Ovary (tissue), 10 donors: ENCODE measurements around the gene UBR1. TPM values are rescaled to one million over a fixed set of nuclear protein-coding genes. Genes with fewer than 3 reads are reported as not detected.

Source experiments
- DNase-seq, 5 donors: peaks; one replicate each; pipeline ENCODE4 v3.0.0-alpha.2; 2019 to 2020
- H3K27ac ChIP-seq, 2 donors: fragments of 200-600 bp; one replicate each; pipeline versions ENCODE4 v1.5.1 to v1.8.0; 2019 to 2022
- H3K27me3 ChIP-seq: fragments of 200-600 bp; one replicate; pipeline ENCODE4 v1.8.0; 2022
- H3K36me3 ChIP-seq: fragments of 200-600 bp; sonication (generic); one replicate; pipeline ENCODE4 v1.5.1; 2019
- H3K4me1 ChIP-seq: one replicate; pipeline ENCODE4 v1.8.1; 2013; ENCODE audit warnings: mild to moderate bottlenecking, moderate library complexity; ENCODE audit not compliant: insufficient read depth
- H3K4me3 ChIP-seq: fragments of 200-600 bp; sonication (generic); one replicate; pipeline ENCODE4 v1.5.1; 2017
- H3K9me3 ChIP-seq, 2 donors: fragments of 200-600 bp in 1 of 2; sonication (generic) in 1 of 2; one replicate each; pipeline versions ENCODE4 v1.5.1 to v1.8.1; 2013 to 2019; ENCODE audit warnings: mild to moderate bottlenecking in 1 of 2, moderate library complexity in 1 of 2
- EP300 ChIP-seq: sonication (generic); formaldehyde crosslinking; IDR thresholded peaks from one replicate; pipeline ENCODE4 v1.6.1; 2017; ENCODE audit warnings: antibody characterized with exemption
- POLR2A ChIP-seq: fragments of 450-650 bp; IDR thresholded peaks from one replicate; pipeline ENCODE4 v1.6.1; 2017; ENCODE audit warnings: antibody characterized with exemption, mild to moderate bottlenecking, moderate library complexity
- WGBS, 3 donors: extraction: QIAGEN DNeasy Blood & Tissue Kit in 1 of 3; methylation state at CpG; one replicate each; pipeline versions ENCODE4 v1.1.5 to v1.1.7; 2013 to 2017; 5-methylcytosine and 5-hydroxymethylcytosine counted together
- intact Hi-C, 4 donors: fragments of 100-400 bp; cut with DNase I; formaldehyde crosslinking; loops; one replicate each; pipeline versions ENCODE4 v1.11.0 to v1.15.1; 2022 to 2023
- long read RNA-seq, 3 donors: library from polyadenylated mRNA in 2 of 3; unstranded in 2 of 3; transcript quantifications; one replicate each; pipeline ENCODE4 v2.0.0 and lab custom pipeline, GENCODE V29; 2021 to 2026
- polyA plus RNA-seq, 2 donors: library from polyadenylated mRNA; stranded (reverse); fragments of 200-250 nt in 1 of 2; fragments of 350-450 nt in 1 of 2; fragmentation: Illumina TruSeq in 1 of 2; extraction: RNeasy Lipid Tissue Mini Kit (QIAGEN cat#74804) in 1 of 2; gene quantifications; one replicate each; pipeline ENCODE4 v1.2.3, GENCODE V29; 2013 to 2014
- total RNA-seq, 7 donors: library from RNA; depleted of rRNA in 2 of 7; stranded (reverse); fragments of >200 nt in 2 of 7; fragmentation: NEBNext Ultra II Directional in 3 of 7; extraction: Animal tissue kit (Norgen Biotek cat#: 25700) in 3 of 7; gene quantifications; one replicate each; pipeline versions ENCODE4 v1.1.0 to v1.2.4, GENCODE V29; 2016 to 2023
- TF ChIP-seq, protein P1 (sequence below), 3 donors: fragments of 450-650 bp in 2 of 3; fragments of 200-600 bp in 1 of 3; IDR thresholded peaks; one replicate each; pipeline versions ENCODE4 v1.5.1 to v1.8.0; 2016 to 2022; ENCODE audit warnings: antibody characterized with exemption in 3 of 3, mild to moderate bottlenecking in 1 of 3
- donor health status: DM: no; HTN: no; CAD: no; lungs with moderate emphysema.
- donor health status: DM: no; HTN: no; CAD: no.
- donor health status: Bipolar disorder and iron deficiency.
- donor health status: DM: yes; HTN: yes; CAD: no.
- donor health status: DM: no; HTN: no; CAD: no.
- donor health status: DM: yes; HTN: yes; CAD: no.

Gene UBR1
- total RNA-seq (10 to 100 TPM; 21.2 to 34.1 (median 27.0) TPM), polyA plus RNA-seq (10 to 100 TPM in 1 of 2 donors, 1 to 10 TPM in 1; 7.5 to 14.6 TPM)
- long read RNA-seq, donor 1, partial matches to known transcripts: 16 of 21 reads
- long read RNA-seq, donor 1, other reads (novel, unspliced or antisense): 5 of 21 reads
- long read RNA-seq, donor 2, partial matches to known transcripts: 0 of 3 reads
- long read RNA-seq, donor 2, other reads (novel, unspliced or antisense): 0 of 3 reads
- long read RNA-seq, donor 3, partial matches to known transcripts: 3 of 3 reads
- long read RNA-seq, donor 3, other reads (novel, unspliced or antisense): 0 of 3 reads

- Histone ChIP-seq H3K9me3 (no peaks in the 10 kb centered on the region), H3K4me3 (peak within 1 kb of the TSS; percentile 85), H3K27ac (peak within 1 kb of the TSS; percentile 67 to 78), H3K4me1 (peaks cover 4% of the 10 kb centered on the region), H3K36me3 (no peaks in the 10 kb centered on the region), H3K27me3 (no peaks in the 10 kb centered on the region)
- peak; percentile 54 for TF ChIP-seq POLR2A
- TF ChIP-seq, protein P1, sequence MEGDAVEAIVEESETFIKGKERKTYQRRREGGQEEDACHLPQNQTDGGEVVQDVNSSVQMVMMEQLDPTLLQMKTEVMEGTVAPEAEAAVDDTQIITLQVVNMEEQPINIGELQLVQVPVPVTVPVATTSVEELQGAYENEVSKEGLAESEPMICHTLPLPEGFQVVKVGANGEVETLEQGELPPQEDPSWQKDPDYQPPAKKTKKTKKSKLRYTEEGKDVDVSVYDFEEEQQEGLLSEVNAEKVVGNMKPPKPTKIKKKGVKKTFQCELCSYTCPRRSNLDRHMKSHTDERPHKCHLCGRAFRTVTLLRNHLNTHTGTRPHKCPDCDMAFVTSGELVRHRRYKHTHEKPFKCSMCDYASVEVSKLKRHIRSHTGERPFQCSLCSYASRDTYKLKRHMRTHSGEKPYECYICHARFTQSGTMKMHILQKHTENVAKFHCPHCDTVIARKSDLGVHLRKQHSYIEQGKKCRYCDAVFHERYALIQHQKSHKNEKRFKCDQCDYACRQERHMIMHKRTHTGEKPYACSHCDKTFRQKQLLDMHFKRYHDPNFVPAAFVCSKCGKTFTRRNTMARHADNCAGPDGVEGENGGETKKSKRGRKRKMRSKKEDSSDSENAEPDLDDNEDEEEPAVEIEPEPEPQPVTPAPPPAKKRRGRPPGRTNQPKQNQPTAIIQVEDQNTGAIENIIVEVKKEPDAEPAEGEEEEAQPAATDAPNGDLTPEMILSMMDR (IDR thresholded peaks at IDR 0.05): no peak
- TF ChIP-seq EP300: peak; percentile 73
- intact Hi-C loops: no loop called here
- WGBS, 3 donors: 0 to 1% (median 0%) methylated on average over 33 of the region's 33 CpGs
- DNase-seq: peak; percentile 86 to 91 (median 87)
Observed at GRCh38 chr15:43105778-43106485, at the start of gene UBR1. Gene UBR1, minus strand, starts transcription at chr15:43106038. Its CDS starts 16 bp downstream, at chr15:43106022.

DNA sequence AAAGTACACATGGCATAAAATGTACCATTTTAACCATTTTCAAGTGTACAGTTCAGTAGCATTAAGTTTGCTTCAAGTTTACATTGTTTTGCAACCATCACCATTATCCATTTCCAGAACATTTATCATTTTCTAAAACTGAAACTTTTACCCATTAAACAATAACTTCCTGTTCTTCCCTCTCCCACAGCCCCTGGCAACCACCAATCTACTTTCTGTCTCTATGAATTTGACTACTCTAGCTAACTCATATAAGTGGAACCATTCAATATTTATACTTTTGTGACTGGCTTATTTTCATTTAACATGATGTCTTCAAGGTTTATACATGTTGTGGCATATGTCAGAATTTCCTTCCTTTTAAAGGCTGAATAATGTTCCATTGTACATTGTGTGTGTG, 47.4 kb upstream of the UBR1 start:
- no peak for DNase-seq
- TF ChIP-seq, protein P1 (IDR thresholded peaks at IDR 0.05): no peak
- TF ChIP-seq POLR2A: no peak
- no peak for TF ChIP-seq EP300
- H3K4me3 ChIP-seq: no peak overlapping the region
- H3K36me3 ChIP-seq: no peaks in the 10 kb centered on the region
- no peaks in the 10 kb centered on the region for H3K4me1 ChIP-seq
- H3K27me3 ChIP-seq: no peaks in the 10 kb centered on the region
- no peaks in the 10 kb centered on the region for H3K9me3 ChIP-seq
- intact Hi-C loops: no loop called here
- no peak overlapping the region for H3K27ac ChIP-seq

- H3K4me1 ChIP-seq: no peaks in the 10 kb centered on the region
- TF ChIP-seq EP300 (no peak), POLR2A (no peak)
- TF ChIP-seq, protein P1 (IDR thresholded peaks at IDR 0.05): no peak
- H3K27ac ChIP-seq: no peak overlapping the region
- no peaks in the 10 kb centered on the region for H3K36me3 ChIP-seq
- DNase-seq: no peak
- intact Hi-C loops: no loop called here
- no peaks in the 10 kb centered on the region for H3K27me3 ChIP-seq
- H3K4me3 ChIP-seq: no peak overlapping the region
- H3K9me3 ChIP-seq: no peaks in the 10 kb centered on the region
- WGBS, 3 donors: 86 to 95% (median 91%) methylated on average over 2 of the region's 2 CpGs
Observed at GRCh38 chr15:43151688-43152087, 45.9 kb upstream of the UBR1 start.

- DNase-seq: no peak
- WGBS, 3 donors: 79 to 84% (median 84%) methylated on average over 5 of the region's 5 CpGs
- TF ChIP-seq, protein P1 (IDR thresholded peaks at IDR 0.05): no peak
- TF ChIP-seq EP300 (no peak), POLR2A (no peak)
- Histone ChIP-seq H3K27ac (no peak overlapping the region), H3K36me3 (no peaks in the 10 kb centered on the region), H3K4me3 (no peak overlapping the region), H3K9me3 (no peaks in the 10 kb centered on the region), H3K4me1 (no peaks in the 10 kb centered on the region), H3K27me3 (no peaks in the 10 kb centered on the region)
- intact Hi-C loops: no loop called here
Observed at GRCh38 chr15:43150191-43150929, 44.5 kb upstream of the UBR1 start.
